Activated CD4-positive, alpha-beta T cell treated with anti-CD3 and anti-CD28 coated beads, Interleukin-2, amount 50 U/mL, for 24 hours (primary cell): ENCODE results near the gene SOX6.
"Not testable (repeated sequence)": the region's sequence is repeated elsewhere in the genome, so short reads cannot be mapped to it uniquely, and the experiment has no call there.

ENCODE experiments used
- DNase-seq, 2 donors: peaks; one replicate each; pipeline ENCODE4 v3.0.0-alpha.2; 2020; ENCODE audit warnings: low read depth in 1 of 2, low spot score in 1 of 2

Gene SOX6

GRCh38 chr11:15938121-15938611 is 418.2 kb downstream of the SOX6 start:
- DNase-seq, result no peak

GRCh38 chr11:15937601-15938120 is 418.7 kb downstream of the SOX6 start:
- no peak for DNase-seq

- no peak for DNase-seq
These were observed 420.3 kb downstream of the SOX6 start for GRCh38 chr11:15936011-15936410.

- DNase-seq, result no peak
These were observed 421.0 kb downstream of the SOX6 start for GRCh38 chr11:15935373-15935772.

- no peak for DNase-seq
These were observed 422.3 kb downstream of the SOX6 start for GRCh38 chr11:15933886-15934625.

GRCh38 chr11:15932417-15932816 is 423.9 kb downstream of the SOX6 start:
- no peak for DNase-seq

GRCh38 chr11:15931497-15931896 is 424.8 kb downstream of the SOX6 start:
- DNase-seq, result no peak

- no peak for DNase-seq
These were observed 425.8 kb downstream of the SOX6 start for GRCh38 chr11:15930442-15931025.

GRCh38 chr11:15929371-15929901 is 426.9 kb downstream of the SOX6 start:
- DNase-seq, result no peak

- no peak for DNase-seq
These were observed 428.5 kb downstream of the SOX6 start for GRCh38 chr11:15927864-15928217.

- no peak for DNase-seq
These were observed 429.0 kb downstream of the SOX6 start for GRCh38 chr11:15927196-15927863.

- no peak for DNase-seq
These were observed 430.3 kb downstream of the SOX6 start for GRCh38 chr11:15926071-15926470.

- DNase-seq, result no peak
These were observed 433.2 kb downstream of the SOX6 start for GRCh38 chr11:15923183-15923582.

- not testable (repeated sequence) for DNase-seq
These were observed 433.6 kb downstream of the SOX6 start for GRCh38 chr11:15922745-15923144.

GRCh38 chr11:15920856-15921629 is 435.3 kb downstream of the SOX6 start:
- DNase-seq, result no peak

GRCh38 chr11:15918674-15919073 is 437.7 kb downstream of the SOX6 start:
- no peak for DNase-seq

GRCh38 chr11:15918212-15918611 is 438.1 kb downstream of the SOX6 start:
- DNase-seq, result no peak
